CD14-positive monocyte (primary cell): ENCODE results near the gene AZIN2. TPM values are rescaled to one million over a fixed set of nuclear protein-coding genes. Genes with fewer than 3 reads are reported as not detected.

Source experiments
- DNase-seq, 3 donors: peaks; one replicate each; pipeline ENCODE4 v3.0.0-alpha.2; 2011 to 2022
- H2AFZ ChIP-seq: 2 replicates; pipeline ENCODE4 v1.6.0; 2012; ENCODE audit warnings: mild to moderate bottlenecking, low read depth, low read length, inconsistent platforms; ENCODE audit not compliant: insufficient read depth, poor library complexity, severe bottlenecking
- H3K27ac ChIP-seq, 2 donors: 1 replicate in 1 of 2; 2 replicates in 1 of 2; pipeline ENCODE4 v1.5.1; 2012 to 2013; ENCODE audit warnings: low read length in 2 of 2, control low read depth in 1 of 2, inconsistent platforms in 1 of 2, low read depth in 1 of 2, mild to moderate bottlenecking in 1 of 2
- H3K27me3 ChIP-seq, 2 donors: one replicate each; pipeline versions ENCODE4 v1.6.0 to v1.6.1; 2011 to 2013; ENCODE audit warnings: low read length in 2 of 2; ENCODE audit not compliant: control insufficient read depth in 2 of 2, insufficient read depth in 2 of 2
- H3K36me3 ChIP-seq, 2 donors: replicated peaks in 1 of 2; 1 replicate in 1 of 2; 2 replicates in 1 of 2; pipeline versions ENCODE4 v1.5.1 to v1.6.1; 2012 to 2013; ENCODE audit warnings: low read length in 2 of 2, control low read depth in 1 of 2, inconsistent platforms in 1 of 2, mild to moderate bottlenecking in 1 of 2; ENCODE audit not compliant: insufficient read depth in 2 of 2, control insufficient read depth in 1 of 2
- H3K4me1 ChIP-seq, 2 donors: 1 replicate in 1 of 2; 2 replicates in 1 of 2; pipeline versions ENCODE4 v1.5.1 to v1.6.1; 2012 to 2013; ENCODE audit warnings: low read length in 2 of 2, control low read depth in 1 of 2, inconsistent platforms in 1 of 2, mild to moderate bottlenecking in 1 of 2, moderate library complexity in 1 of 2; ENCODE audit not compliant: insufficient read depth in 2 of 2, control insufficient read depth in 1 of 2
- H3K4me2 ChIP-seq: replicated peaks from 2 replicates; pipeline ENCODE3; 2012; ENCODE audit warnings: low read length, moderate library complexity, mild to moderate bottlenecking; ENCODE audit not compliant: poor library complexity, severe bottlenecking; ENCODE audit errors: extremely low read depth
- H3K4me3 ChIP-seq, 3 experiments: fragments of 200-600 bp in 1 of 3; sonication (generic) in 1 of 3; replicated peaks in 1 of 3; 1 replicate in 2 of 3; 2 replicates in 1 of 3; pipeline ENCODE4 v1.5.1; 2011 to 2013; ENCODE audit warnings: low read length in 3 of 3, mild to moderate bottlenecking in 3 of 3, control low read depth in 2 of 3, low read depth in 2 of 3, inconsistent platforms in 1 of 3, moderate library complexity in 1 of 3
- H3K79me2 ChIP-seq: 2 replicates; pipeline ENCODE4 v1.6.0; 2012; ENCODE audit warnings: mild to moderate bottlenecking, control low read depth, inconsistent platforms, low read length, moderate library complexity; ENCODE audit not compliant: insufficient read depth
- H3K9ac ChIP-seq: 2 replicates; pipeline ENCODE4 v1.6.0; 2017; ENCODE audit warnings: low read length, mild to moderate bottlenecking; ENCODE audit not compliant: insufficient read depth, poor library complexity, severe bottlenecking
- H3K9me3 ChIP-seq, 2 donors: replicated peaks in 1 of 2; 1 replicate in 1 of 2; 2 replicates in 1 of 2; pipeline versions ENCODE4 v1.5.1 to v1.6.1; 2012 to 2013; ENCODE audit warnings: low read length in 2 of 2, control low read depth in 1 of 2; ENCODE audit not compliant: control insufficient read depth in 1 of 2, insufficient read depth in 1 of 2
- H4K20me1 ChIP-seq: 2 replicates; pipeline ENCODE4 v1.6.0; 2012; ENCODE audit warnings: mild to moderate bottlenecking, low read length, control low read depth, moderate library complexity; ENCODE audit not compliant: insufficient read depth
- H3K27ac Mint-ChIP-seq, 7 donors: one replicate each; pipeline ENCODE4 v1.8.0; 2020; ENCODE audit warnings: mild to moderate bottlenecking in 7 of 7, mixed read lengths in 7 of 7, moderate library complexity in 6 of 7, inconsistent platforms in 2 of 7
- H3K27me3 Mint-ChIP-seq, 3 donors: one replicate each; pipeline ENCODE4 v1.8.0; 2021 to 2022; ENCODE audit warnings: low read depth in 3 of 3, mild to moderate bottlenecking in 3 of 3, mixed read lengths in 3 of 3, moderate library complexity in 3 of 3, inconsistent platforms in 1 of 3
- H3K36me3 Mint-ChIP-seq, 2 donors: one replicate each; pipeline ENCODE4 v1.8.0; 2020; ENCODE audit warnings: mixed read lengths in 2 of 2, inconsistent platforms in 1 of 2, mild to moderate bottlenecking in 1 of 2
- H3K4me1 Mint-ChIP-seq: one replicate; pipeline ENCODE4 v1.8.0; 2020; ENCODE audit warnings: mild to moderate bottlenecking, mixed read lengths
- H3K4me3 Mint-ChIP-seq, 2 donors: one replicate each; pipeline ENCODE4 v1.8.0; 2020; ENCODE audit warnings: mild to moderate bottlenecking in 2 of 2, mixed read lengths in 2 of 2, moderate library complexity in 1 of 2
- H3K9me3 Mint-ChIP-seq, 7 donors: one replicate each; pipeline ENCODE4 v1.8.0; 2020 to 2022; ENCODE audit warnings: mixed read lengths in 7 of 7, mild to moderate bottlenecking in 6 of 7, moderate library complexity in 6 of 7, inconsistent platforms in 2 of 7
- WGBS: methylation state at CpG from one replicate; pipeline ENCODE4 v1.1.5; 2013; ENCODE audit warnings: missing lambda C conversion rate; ENCODE audit not compliant: insufficient coverage; 5-methylcytosine and 5-hydroxymethylcytosine counted together
- intact Hi-C, 2 donors: fragments of 100-400 bp; cut with micrococcal nuclease; formaldehyde crosslinking; loops; one replicate each; pipeline versions ENCODE4 v1.15.0 to v1.15.1; 2023
- polyA minus RNA-seq: library from RNA; depleted of rRNA, polyadenylated mRNA; stranded (reverse); fragments of >200 nt; gene quantifications from 2 replicates; pipeline ENCODE4 v1.2.3, GENCODE V29; 2012
- polyA plus RNA-seq, 3 donors: library from polyadenylated mRNA; depleted of rRNA in 1 of 3; unstranded in 2 of 3; stranded (reverse) in 1 of 3; fragments of 300-500 nt in 2 of 3; fragments of >200 nt in 1 of 3; fragmentation: Illumina TruSeq in 2 of 3; gene quantifications; 1 replicate in 2 of 3; 2 replicates in 1 of 3; pipeline ENCODE4 v1.2.3, GENCODE V29; 2012 to 2021
- total RNA-seq, 12 experiments: library from RNA in 1 of 12; stranded (reverse) in 1 of 12; fragments of 120-200 nt in 1 of 12; gene quantifications; one replicate each; pipeline ENCODE4 v1.2.4 and lab custom pipeline; 2013 to 2026; ENCODE audit warnings: mixed read lengths in 6 of 12, inconsistent platforms in 1 of 12
- TF ChIP-seq, protein P1 (sequence below): fragments of 200-600 bp; IDR thresholded peaks from one replicate; pipeline ENCODE4 v1.8.0; 2022; ENCODE audit warnings: antibody characterized with exemption, mild to moderate bottlenecking

Gene AZIN2
- 0.10 TPM for total RNA-seq (2013)
- polyA plus RNA-seq (under 1 TPM in 2 of 3 donors, not detected in 1; 0.03 to 0.89 TPM), polyA minus RNA-seq (0.32 and 0.42 TPM in 2 replicates), total RNA-seq (lab: John Stamatoyannopoulos, UW) (0.92 to 15.8 (median 4.0) reads per million in 11 experiments)

DNA sequence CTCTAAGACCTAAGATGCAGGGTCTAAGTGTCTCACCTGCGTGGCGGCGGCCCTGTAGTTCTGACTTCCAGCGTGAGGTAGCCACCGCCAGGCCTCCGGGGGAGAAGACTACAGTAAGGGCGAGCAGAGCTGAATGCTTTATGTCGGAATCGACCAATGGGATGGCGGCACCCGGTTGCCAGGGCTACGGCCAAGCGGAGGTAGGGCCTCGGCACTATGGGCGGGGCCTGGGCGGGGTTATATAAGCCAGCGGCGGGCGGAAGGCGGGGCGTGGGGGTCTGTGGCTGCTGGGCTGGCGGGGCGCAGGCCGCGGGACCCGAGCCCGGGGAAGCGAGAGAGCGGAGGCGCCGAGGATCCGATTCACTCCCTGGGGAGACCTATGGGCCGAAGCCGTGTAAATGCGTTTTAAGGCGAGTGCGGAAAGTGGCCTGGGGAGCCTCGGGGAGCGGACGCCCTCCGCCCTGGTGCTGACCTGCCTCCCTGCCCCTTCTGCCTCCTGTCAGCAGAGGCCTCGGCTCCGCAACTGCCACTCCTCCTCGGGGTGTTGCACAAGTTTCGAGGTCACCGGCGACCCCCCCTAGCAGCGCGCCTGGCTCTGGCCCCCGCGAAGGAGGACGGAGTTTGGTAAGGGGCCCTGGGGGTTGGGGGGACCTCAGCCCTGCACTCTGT, at the start of gene AZIN2:
Gene AZIN2 (plus strand): TSS at position 269 of the 669 bp plus-strand sequence. CDS start 1,097 bp downstream, outside the sequence.
- Mint-ChIP-seq H3K4me3 (peak within 1 kb of the TSS; percentile 76 to 86), H3K27ac (peak within 1 kb of the TSS in 3 of 7 donors; percentile 21 to 84 (median 38)), H3K9me3 (peaks cover 0 to 13% (median 0%) of the 10 kb centered on the region in 7 donors), H3K36me3 (peaks cover 0 to 1% of the 10 kb centered on the region in 2 donors), H3K4me1 (peaks cover 24% of the 10 kb centered on the region), H3K27me3 (peaks cover 33 to 48% (median 35%) of the 10 kb centered on the region in 3 donors)
- H2AFZ ChIP-seq: peak within 1 kb of the TSS; percentile 81
- TF ChIP-seq, protein P1, sequence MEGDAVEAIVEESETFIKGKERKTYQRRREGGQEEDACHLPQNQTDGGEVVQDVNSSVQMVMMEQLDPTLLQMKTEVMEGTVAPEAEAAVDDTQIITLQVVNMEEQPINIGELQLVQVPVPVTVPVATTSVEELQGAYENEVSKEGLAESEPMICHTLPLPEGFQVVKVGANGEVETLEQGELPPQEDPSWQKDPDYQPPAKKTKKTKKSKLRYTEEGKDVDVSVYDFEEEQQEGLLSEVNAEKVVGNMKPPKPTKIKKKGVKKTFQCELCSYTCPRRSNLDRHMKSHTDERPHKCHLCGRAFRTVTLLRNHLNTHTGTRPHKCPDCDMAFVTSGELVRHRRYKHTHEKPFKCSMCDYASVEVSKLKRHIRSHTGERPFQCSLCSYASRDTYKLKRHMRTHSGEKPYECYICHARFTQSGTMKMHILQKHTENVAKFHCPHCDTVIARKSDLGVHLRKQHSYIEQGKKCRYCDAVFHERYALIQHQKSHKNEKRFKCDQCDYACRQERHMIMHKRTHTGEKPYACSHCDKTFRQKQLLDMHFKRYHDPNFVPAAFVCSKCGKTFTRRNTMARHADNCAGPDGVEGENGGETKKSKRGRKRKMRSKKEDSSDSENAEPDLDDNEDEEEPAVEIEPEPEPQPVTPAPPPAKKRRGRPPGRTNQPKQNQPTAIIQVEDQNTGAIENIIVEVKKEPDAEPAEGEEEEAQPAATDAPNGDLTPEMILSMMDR: no peak
- peak within 1 kb of the TSS; percentile 93 for H3K4me2 ChIP-seq
- peaks cover 18 to 38% of the 10 kb centered on the region in 2 donors for H3K27me3 ChIP-seq
- no peaks in the 10 kb centered on the region for H3K36me3 ChIP-seq
- DNase-seq: peak; percentile 83 to 91 (median 87)
- no peak within 1 kb of the TSS for H3K27ac ChIP-seq
- peaks cover 18 to 24% of the 10 kb centered on the region in 2 donors for H3K4me1 ChIP-seq
- H3K9ac ChIP-seq: peak within 1 kb of the TSS; percentile 46
- H3K4me3 ChIP-seq: peak within 1 kb of the TSS; percentile 33 to 80 (median 60)
- intact Hi-C loops: loop anchor here in 1 of 2 donors (10.0 kb wide), 1 partner anchor 146 kb away; no protein-coding TSS in a partner anchor
- H3K79me2 ChIP-seq: no peaks in the 10 kb centered on the region
- under 1% methylated on average over 48 of the region's 52 CpGs for WGBS
- no peaks in the 10 kb centered on the region for H3K9me3 ChIP-seq
- H4K20me1 ChIP-seq: no peaks in the 10 kb centered on the region

DNA sequence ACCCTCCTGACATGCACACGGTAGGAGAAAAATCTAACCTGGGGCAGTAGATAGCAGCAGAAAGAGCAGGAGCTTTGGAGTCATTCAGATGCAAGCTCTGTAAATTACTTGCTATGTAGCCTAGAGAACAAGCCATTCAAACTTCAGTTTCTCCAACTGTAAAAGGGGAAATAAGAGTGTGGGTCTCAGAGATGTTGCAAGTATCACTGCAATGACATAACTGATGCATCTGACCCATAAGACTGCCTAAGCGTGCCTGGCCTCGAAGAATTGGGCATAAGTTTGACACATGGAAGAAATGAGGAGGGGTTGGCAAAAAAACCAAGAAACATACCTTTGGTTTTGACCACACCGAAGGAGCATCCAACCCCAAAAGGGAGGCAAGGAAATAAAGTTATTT, 49.4 kb upstream of the AZIN2 start:
- intact Hi-C loops: loop anchor here in 1 of 2 donors (5.0 kb wide), 1 partner anchor 39 kb away; no protein-coding TSS in a partner anchor
- H3K4me1 Mint-ChIP-seq: peaks cover 75% of the 10 kb centered on the region
- no peaks in the 10 kb centered on the region for H3K27me3 Mint-ChIP-seq
- peaks cover 12 to 29% of the 10 kb centered on the region in 2 donors for H3K36me3 ChIP-seq
- H3K9me3 ChIP-seq: no peaks in the 10 kb centered on the region
- TF ChIP-seq, protein P1: no peak
- H3K9ac ChIP-seq: peak overlapping the region; percentile 31
- H3K27ac Mint-ChIP-seq: peak overlapping the region; percentile 80 to 97 (median 93)
- no peaks in the 10 kb centered on the region for H3K9me3 Mint-ChIP-seq
- peak overlapping the region in 1 of 2 donors; percentile 62 for H3K4me3 Mint-ChIP-seq
- peaks cover 70% of the 10 kb centered on the region for H4K20me1 ChIP-seq
- peak overlapping the region in 1 of 2 donors; percentile 83 for H3K27ac ChIP-seq
- no CpG with 5 or more reads among the region's 4 CpGs for WGBS
- H3K36me3 Mint-ChIP-seq: peaks cover 28 to 43% of the 10 kb centered on the region in 2 donors
- H3K79me2 ChIP-seq: peaks cover 99% of the 10 kb centered on the region
- peaks cover 66 to 68% of the 10 kb centered on the region in 2 donors for H3K4me1 ChIP-seq
- H3K4me2 ChIP-seq: peak overlapping the region; percentile 43
- DNase-seq: peak; percentile 71 to 88 (median 85)
- H3K27me3 ChIP-seq: no peaks in the 10 kb centered on the region
- no peak overlapping the region for H2AFZ ChIP-seq
- peak overlapping the region in 1 of 3 experiments; percentile 49 for H3K4me3 ChIP-seq
